HL-60 (cell line): ENCODE results near the gene SAFB.

Source experiments
- DNase-seq, 2 experiments: peaks; one replicate each; pipeline ENCODE4 v3.0.0-alpha.2; 2010 to 2020; ENCODE audit warnings: low read depth in 1 of 2, low spot score in 1 of 2
- H3K27ac ChIP-seq: fragments of 250-450 bp; sonication (Bioruptor Pico); replicated peaks from 2 replicates; pipeline ENCODE4 v1.5.1; 2020; ENCODE audit warnings: mild to moderate bottlenecking, moderate library complexity
- H3K27me3 ChIP-seq: fragments of 250-450 bp; sonication (Bioruptor Pico); 2 replicates; pipeline ENCODE4 v1.5.1; 2021; ENCODE audit warnings: mild to moderate bottlenecking, moderate library complexity; ENCODE audit not compliant: insufficient read depth, poor library complexity, severe bottlenecking
- H3K4me3 ChIP-seq: replicated peaks from 2 replicates; pipeline ENCODE4 v1.5.1; 2011; ENCODE audit warnings: mild to moderate bottlenecking, control low read depth, low read length; ENCODE audit not compliant: insufficient read depth
- GABPA ChIP-seq: IDR thresholded peaks from 2 replicates; pipeline ENCODE4 v1.6.1; 2012; ENCODE audit warnings: low read depth
- POLR2AphosphoS5 ChIP-seq: IDR thresholded peaks from 2 replicates; pipeline ENCODE4 v1.6.1; 2012; ENCODE audit warnings: low read depth
- SPI1 ChIP-seq: IDR thresholded peaks from 2 replicates; pipeline ENCODE4 v1.6.1; 2012; ENCODE audit warnings: low read depth, mild to moderate bottlenecking, borderline replicate concordance
- TF ChIP-seq, protein P1 (sequence below): IDR thresholded peaks from 2 replicates; pipeline ENCODE4 v1.6.1; 2012; ENCODE audit warnings: low read depth; ENCODE audit not compliant: insufficient replicate concordance
- TF ChIP-seq, protein P2 (sequence below): IDR thresholded peaks from one replicate; pipeline ENCODE4 v1.5.1; 2011; ENCODE audit warnings: low read length, control low read depth, inconsistent platforms; ENCODE audit not compliant: insufficient read depth

Gene SAFB

DNA sequence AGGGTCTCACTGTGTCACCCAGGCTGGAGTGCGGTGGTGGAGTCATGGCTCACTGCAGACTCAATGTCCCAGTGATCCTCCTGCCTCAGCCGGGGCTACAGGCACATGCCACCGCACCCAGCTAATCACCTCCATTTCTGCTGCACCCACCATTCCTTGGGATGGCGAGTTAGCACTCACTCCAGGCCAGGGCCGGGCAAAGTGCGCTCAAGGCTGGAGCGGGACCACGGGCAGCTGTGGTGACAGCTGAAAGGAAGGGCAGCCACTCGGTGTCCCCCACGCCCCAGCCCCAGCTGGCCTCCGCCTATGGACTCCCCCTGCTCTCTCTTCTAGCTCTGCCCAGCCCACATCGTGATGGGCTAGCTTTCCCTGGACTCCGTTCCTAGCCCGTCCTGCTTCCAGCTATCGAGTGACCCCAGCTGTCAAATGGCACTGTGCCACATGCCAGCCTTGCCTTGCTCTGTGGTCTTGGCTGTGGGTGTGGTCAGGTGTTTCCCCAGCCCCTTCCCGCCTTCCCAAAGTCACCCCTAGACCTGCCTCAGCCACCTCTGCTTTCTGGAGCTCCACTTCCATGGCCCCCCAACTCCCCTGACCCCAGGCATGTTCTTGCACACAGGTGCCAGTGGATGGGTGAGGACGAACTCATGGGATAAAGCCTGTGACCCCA is 53.4 kb downstream of the SAFB start:
- Histone ChIP-seq H3K27me3 (no peaks in the 10 kb centered on the region), H3K27ac (no peak overlapping the region), H3K4me3 (no peak overlapping the region)
- DNase-seq = no peak
- TF ChIP-seq, protein P1, sequence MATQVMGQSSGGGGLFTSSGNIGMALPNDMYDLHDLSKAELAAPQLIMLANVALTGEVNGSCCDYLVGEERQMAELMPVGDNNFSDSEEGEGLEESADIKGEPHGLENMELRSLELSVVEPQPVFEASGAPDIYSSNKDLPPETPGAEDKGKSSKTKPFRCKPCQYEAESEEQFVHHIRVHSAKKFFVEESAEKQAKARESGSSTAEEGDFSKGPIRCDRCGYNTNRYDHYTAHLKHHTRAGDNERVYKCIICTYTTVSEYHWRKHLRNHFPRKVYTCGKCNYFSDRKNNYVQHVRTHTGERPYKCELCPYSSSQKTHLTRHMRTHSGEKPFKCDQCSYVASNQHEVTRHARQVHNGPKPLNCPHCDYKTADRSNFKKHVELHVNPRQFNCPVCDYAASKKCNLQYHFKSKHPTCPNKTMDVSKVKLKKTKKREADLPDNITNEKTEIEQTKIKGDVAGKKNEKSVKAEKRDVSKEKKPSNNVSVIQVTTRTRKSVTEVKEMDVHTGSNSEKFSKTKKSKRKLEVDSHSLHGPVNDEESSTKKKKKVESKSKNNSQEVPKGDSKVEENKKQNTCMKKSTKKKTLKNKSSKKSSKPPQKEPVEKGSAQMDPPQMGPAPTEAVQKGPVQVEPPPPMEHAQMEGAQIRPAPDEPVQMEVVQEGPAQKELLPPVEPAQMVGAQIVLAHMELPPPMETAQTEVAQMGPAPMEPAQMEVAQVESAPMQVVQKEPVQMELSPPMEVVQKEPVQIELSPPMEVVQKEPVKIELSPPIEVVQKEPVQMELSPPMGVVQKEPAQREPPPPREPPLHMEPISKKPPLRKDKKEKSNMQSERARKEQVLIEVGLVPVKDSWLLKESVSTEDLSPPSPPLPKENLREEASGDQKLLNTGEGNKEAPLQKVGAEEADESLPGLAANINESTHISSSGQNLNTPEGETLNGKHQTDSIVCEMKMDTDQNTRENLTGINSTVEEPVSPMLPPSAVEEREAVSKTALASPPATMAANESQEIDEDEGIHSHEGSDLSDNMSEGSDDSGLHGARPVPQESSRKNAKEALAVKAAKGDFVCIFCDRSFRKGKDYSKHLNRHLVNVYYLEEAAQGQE = no peak
- TF ChIP-seq SPI1 (no peak), POLR2AphosphoS5 (no peak), GABPA (no peak)
- TF ChIP-seq, protein P2, sequence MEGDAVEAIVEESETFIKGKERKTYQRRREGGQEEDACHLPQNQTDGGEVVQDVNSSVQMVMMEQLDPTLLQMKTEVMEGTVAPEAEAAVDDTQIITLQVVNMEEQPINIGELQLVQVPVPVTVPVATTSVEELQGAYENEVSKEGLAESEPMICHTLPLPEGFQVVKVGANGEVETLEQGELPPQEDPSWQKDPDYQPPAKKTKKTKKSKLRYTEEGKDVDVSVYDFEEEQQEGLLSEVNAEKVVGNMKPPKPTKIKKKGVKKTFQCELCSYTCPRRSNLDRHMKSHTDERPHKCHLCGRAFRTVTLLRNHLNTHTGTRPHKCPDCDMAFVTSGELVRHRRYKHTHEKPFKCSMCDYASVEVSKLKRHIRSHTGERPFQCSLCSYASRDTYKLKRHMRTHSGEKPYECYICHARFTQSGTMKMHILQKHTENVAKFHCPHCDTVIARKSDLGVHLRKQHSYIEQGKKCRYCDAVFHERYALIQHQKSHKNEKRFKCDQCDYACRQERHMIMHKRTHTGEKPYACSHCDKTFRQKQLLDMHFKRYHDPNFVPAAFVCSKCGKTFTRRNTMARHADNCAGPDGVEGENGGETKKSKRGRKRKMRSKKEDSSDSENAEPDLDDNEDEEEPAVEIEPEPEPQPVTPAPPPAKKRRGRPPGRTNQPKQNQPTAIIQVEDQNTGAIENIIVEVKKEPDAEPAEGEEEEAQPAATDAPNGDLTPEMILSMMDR = no peak

DNA sequence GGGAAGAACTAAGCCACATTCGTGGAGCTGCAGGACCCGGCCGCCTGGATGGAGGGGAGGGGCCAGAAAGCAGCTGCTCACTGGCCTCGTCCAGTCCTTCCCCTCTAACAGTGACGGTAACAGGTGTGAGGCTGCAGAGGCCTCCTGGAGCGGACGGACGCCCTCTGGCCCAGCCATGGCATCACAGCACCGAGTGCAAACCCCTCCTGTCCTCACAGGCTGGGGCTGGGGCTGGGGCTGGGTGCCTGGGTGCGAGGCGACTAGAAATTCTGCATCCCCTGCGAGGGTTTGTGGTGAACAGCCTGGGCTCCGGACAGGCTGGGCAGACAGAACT is 53.9 kb downstream of the SAFB start:
- Histone ChIP-seq H3K4me3 (no peak overlapping the region), H3K27me3 (no peaks in the 10 kb centered on the region), H3K27ac (no peak overlapping the region)
- no peak for DNase-seq
- TF ChIP-seq, protein P1 = no peak
- TF ChIP-seq, protein P2 = no peak
- TF ChIP-seq POLR2AphosphoS5 = no peak
- no peak for TF ChIP-seq SPI1
- no peak for TF ChIP-seq GABPA

DNA sequence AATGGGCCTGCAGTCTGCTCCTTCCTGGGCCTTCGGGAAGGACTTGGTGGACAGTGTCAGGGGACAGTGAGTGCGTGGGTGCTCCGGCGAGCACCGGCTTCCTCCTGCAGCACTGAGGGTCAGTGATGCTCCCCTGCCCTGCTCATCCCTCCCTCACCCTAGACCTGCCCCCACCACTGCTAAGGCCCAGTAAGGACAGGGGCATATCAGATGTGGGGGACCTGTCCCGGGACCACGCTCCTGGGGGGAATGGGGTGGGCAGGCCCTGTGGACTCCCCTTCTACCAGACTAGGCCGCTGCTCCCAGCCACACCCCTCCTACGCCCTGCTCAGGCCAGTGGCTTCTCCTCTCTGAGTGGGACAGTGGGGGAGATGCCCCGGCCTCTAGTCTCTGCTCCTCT is 54.3 kb downstream of the SAFB start:
- TF ChIP-seq GABPA (no peak), POLR2AphosphoS5 (peak; percentile 21; the same call in 1 of the 2 replicates)

DNA sequence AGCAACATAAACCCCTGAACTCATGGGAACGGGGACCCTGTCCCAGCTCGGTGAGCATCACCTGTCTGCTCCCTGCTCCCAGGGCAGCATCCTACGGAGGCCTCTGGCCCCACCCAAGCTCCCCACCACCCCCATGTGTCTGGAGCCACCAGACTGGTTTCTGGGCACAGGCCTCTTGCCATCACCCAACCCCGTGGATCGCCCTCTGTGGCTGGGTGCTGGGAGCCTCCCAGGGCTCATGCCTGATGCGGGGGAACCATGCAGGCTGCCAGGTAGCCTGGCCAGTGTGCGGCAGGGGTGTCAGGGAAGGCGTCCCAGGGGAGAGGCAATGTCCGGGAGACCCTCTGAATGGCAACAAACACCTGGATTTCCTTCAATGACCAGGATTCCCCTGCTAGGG is 54.7 kb downstream of the SAFB start:
- TF ChIP-seq, protein P2 = no peak
- TF ChIP-seq, protein P1 = no peak
- no peak for TF ChIP-seq POLR2AphosphoS5

More for the DNA sequence above, 54.3 kb downstream of the SAFB start:
- Histone ChIP-seq H3K27ac (no peak overlapping the region), H3K27me3 (no peaks in the 10 kb centered on the region), H3K4me3 (no peak overlapping the region)
- DNase-seq = no peak

More for the DNA sequence above, 54.7 kb downstream of the SAFB start:
- H3K27me3 ChIP-seq = no peaks in the 10 kb centered on the region
- no peak overlapping the region for H3K27ac ChIP-seq
- DNase-seq = no peak
- no peak overlapping the region for H3K4me3 ChIP-seq
